OCI-LY7 (cell line): ENCODE data around the gene MACROD2.

ENCODE experiments used
- CTCF ChIP-seq: fragments of 200-600 bp; sonication (generic); conservative IDR thresholded peaks from 2 replicates; pipeline ENCODE4 v1.5.1; 2014; ENCODE audit warnings: mild to moderate bottlenecking, antibody characterized with exemption, low read length, moderate library complexity, mixed read lengths
- EZH2phosphoT487 ChIP-seq: fragments of 200-600 bp; sonication (generic); IDR thresholded peaks from 2 replicates; pipeline ENCODE4 v1.6.1; 2018; ENCODE audit warnings: low read depth, borderline replicate concordance, mild to moderate bottlenecking, mixed run types, antibody characterized with exemption, low read length, moderate library complexity, mixed read lengths

- TF ChIP-seq CTCF = no peak
- no peak for TF ChIP-seq EZH2phosphoT487
Measured at GRCh38 chr20:14966808-14967207, 971.5 kb downstream of the MACROD2 start.
